K562 (cell line): ENCODE results near the gene ATM. TPM values are rescaled to one million over a fixed set of nuclear protein-coding genes. Genes with fewer than 3 reads are reported as not detected.

Source experiments
- EGR1 ChIP-seq: fragments of 450-650 bp; conservative IDR thresholded peaks from 2 replicates; pipeline ENCODE4 v1.6.1; 2017; ENCODE audit warnings: mild to moderate bottlenecking
- ETS1 ChIP-seq: conservative IDR thresholded peaks from 2 replicates; pipeline ENCODE4 v1.6.1; 2011; ENCODE audit warnings: low read depth, mild to moderate bottlenecking, low read length; ENCODE audit not compliant: control insufficient read depth
- GTF2E2 ChIP-seq: fragments of 200-800 bp; sonication (Bioruptor generic); IDR thresholded peaks from 2 replicates; pipeline ENCODE4 v1.6.1; 2016; ENCODE audit warnings: missing genetic modification characterization, missing compliant biosample characterization
- MAFG ChIP-seq: fragments of 450-650 bp; conservative IDR thresholded peaks from 2 replicates; pipeline ENCODE4 v1.6.1; 2016; ENCODE audit warnings: missing genetic modification characterization, missing compliant biosample characterization
- SNIP1 ChIP-seq: fragments of 450-650 bp; IDR thresholded peaks from 2 replicates; pipeline ENCODE4 v1.7.1; 2017; ENCODE audit warnings: low read depth, mild to moderate bottlenecking
- TAF9B ChIP-seq: fragments of 450-650 bp; IDR thresholded peaks from 2 replicates; pipeline ENCODE4 v1.6.1; 2018; ENCODE audit warnings: mild to moderate bottlenecking; ENCODE audit not compliant: partially characterized antibody
- YY1 ChIP-seq, 3 experiments: IDR thresholded peaks; 2 replicates each; pipeline ENCODE4 v1.6.1; 2011; ENCODE audit warnings: low read length in 2 of 3, mild to moderate bottlenecking in 2 of 3, moderate library complexity in 2 of 3, borderline replicate concordance in 1 of 3, control low read depth in 1 of 3, low read depth in 1 of 3; ENCODE audit not compliant: insufficient read depth in 3 of 3, insufficient replicate concordance in 2 of 3, control insufficient read depth in 1 of 3, insufficient read length in 1 of 3; ENCODE audit errors: extremely low read depth in 1 of 3
- ZMIZ1 ChIP-seq, 2 experiments: fragments of 150-350 bp in 1 of 2; IDR thresholded peaks; 2 replicates each; pipeline ENCODE4 v1.6.1; 2012 to 2016; ENCODE audit warnings: low read depth in 2 of 2, low read length in 2 of 2, mild to moderate bottlenecking in 1 of 2, moderate library complexity in 1 of 2
- ZNF3 ChIP-seq: fragments of 250-450 bp; sonication (Bioruptor Pico); IDR thresholded peaks from 2 replicates; pipeline ENCODE4 v1.5.0; 2021; ENCODE audit warnings: mild to moderate bottlenecking, moderate library complexity
- polyA plus RNA-seq, 8 experiments: library from polyadenylated mRNA; depleted of rRNA in 4 of 8; stranded (reverse) in 5 of 8; unstranded in 3 of 8; fragments of >200 nt; fragmentation: Nextera tagmentation in 2 of 8; fragmentation: Illumina TruSeq in 1 of 8; extraction: Ambion mirVana in 2 of 8; extraction: Trizol in 1 of 8; gene quantifications; 2 replicates each; pipeline versions ENCODE4 v1.2.1 to v1.2.3, GENCODE V29; 2011 to 2014; ENCODE audit warnings: inconsistent platforms in 1 of 8, missing spikeins in 1 of 8
- total RNA-seq, 7 experiments: library from RNA; depleted of rRNA in 6 of 7; stranded (reverse); fragments of >200 nt in 6 of 7; fragmentation: Illumina TruSeq in 2 of 7; extraction: Trizol in 2 of 7; gene quantifications; 2 replicates each; pipeline versions ENCODE4 v1.2.1 to v1.2.3, GENCODE V29; 2011 to 2021; ENCODE audit warnings: low replicate concordance in 1 of 7
- TF ChIP-seq, protein P1 (sequence below): fragments of 450-650 bp; IDR thresholded peaks from 2 replicates; pipeline ENCODE4 v1.6.1; 2016; ENCODE audit warnings: low read depth

Gene ATM
- total and polyA plus RNA-seq, 9 of the 15 experiments (the other 6 are each of a cell fraction or from before 2014, with no cell fraction given) = 8.3 to 46.8 (median 26.2) TPM

GRCh38 chr11:108224911-108225786, 2.3 kb downstream of the ATM start (continued):
- TF ChIP-seq ETS1 (no peak), MAFG (tag) (peak; percentile 53), YY1 (IDR thresholded peaks at IDR 0.05; ENCODE audit: borderline replicate concordance in 1 of 3, control insufficient read depth in 1 of 3, extremely low read depth in 1 of 3, insufficient read depth in 3 of 3, insufficient read length in 1 of 3, insufficient replicate concordance in 2 of 3, low read depth in 1 of 3, low read length in 2 of 3) (no peak), ZNF3 (CRISPR knock-in tag) (no peak), ZMIZ1 (IDR thresholded peaks at IDR 0.05; ENCODE audit: low read depth in 2 of 2, low read length in 2 of 2) (no peak), GTF2E2 (tag) (no peak), EGR1 (peak; percentile 34; the same call in 1 of the 2 replicates), TAF9B (no peak), SNIP1 (no peak)
- TF ChIP-seq, protein P1, sequence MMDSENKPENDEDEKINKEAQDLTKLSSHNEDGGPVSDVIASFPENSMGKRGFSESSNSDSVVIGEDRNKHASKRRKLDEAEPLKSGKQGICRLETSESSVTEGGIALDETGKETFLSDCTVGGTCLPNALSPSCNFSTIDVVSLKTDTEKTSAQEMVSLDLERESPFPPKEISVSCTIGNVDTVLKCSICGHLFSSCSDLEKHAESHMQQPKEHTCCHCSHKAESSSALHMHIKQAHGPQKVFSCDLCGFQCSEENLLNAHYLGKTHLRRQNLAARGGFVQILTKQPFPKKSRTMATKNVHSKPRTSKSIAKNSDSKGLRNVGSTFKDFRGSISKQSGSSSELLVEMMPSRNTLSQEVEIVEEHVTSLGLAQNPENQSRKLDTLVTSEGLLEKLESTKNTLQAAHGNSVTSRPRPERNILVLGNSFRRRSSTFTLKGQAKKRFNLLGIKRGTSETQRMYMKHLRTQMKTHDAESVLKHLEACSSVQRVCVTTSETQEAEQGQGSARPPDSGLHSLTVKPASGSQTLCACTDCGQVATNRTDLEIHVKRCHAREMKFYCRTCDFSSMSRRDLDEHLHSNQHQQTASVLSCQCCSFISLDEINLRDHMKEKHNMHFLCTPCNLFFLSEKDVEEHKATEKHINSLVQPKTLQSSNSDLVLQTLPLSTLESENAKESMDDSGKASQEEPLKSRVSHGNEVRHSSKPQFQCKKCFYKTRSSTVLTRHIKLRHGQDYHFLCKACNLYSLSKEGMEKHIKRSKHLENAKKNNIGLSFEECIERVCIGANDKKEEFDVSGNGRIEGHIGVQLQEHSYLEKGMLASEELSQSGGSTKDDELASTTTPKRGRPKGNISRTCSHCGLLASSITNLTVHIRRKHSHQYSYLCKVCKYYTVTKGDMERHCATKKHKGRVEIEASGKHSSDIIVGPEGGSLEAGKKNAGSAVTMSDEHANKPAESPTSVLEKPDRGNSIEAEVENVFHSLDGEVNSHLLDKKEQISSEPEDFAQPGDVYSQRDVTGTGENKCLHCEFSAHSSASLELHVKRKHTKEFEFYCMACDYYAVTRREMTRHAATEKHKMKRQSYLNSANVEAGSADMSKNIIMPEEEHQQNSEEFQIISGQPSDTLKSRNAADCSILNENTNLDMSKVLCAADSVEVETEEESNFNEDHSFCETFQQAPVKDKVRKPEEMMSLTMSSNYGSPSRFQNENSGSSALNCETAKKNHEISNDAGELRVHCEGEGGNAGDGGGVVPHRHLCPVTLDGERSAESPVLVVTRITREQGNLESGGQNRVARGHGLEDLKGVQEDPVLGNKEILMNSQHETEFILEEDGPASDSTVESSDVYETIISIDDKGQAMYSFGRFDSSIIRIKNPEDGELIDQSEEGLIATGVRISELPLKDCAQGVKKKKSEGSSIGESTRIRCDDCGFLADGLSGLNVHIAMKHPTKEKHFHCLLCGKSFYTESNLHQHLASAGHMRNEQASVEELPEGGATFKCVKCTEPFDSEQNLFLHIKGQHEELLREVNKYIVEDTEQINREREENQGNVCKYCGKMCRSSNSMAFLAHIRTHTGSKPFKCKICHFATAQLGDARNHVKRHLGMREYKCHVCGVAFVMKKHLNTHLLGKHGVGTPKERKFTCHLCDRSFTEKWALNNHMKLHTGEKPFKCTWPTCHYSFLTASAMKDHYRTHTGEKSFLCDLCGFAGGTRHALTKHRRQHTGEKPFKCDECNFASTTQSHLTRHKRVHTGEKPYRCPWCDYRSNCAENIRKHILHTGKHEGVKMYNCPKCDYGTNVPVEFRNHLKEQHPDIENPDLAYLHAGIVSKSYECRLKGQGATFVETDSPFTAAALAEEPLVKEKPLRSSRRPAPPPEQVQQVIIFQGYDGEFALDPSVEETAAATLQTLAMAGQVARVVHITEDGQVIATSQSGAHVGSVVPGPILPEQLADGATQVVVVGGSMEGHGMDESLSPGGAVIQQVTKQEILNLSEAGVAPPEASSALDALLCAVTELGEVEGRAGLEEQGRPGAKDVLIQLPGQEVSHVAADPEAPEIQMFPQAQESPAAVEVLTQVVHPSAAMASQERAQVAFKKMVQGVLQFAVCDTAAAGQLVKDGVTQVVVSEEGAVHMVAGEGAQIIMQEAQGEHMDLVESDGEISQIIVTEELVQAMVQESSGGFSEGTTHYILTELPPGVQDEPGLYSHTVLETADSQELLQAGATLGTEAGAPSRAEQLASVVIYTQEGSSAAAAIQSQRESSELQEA = no peak
